NCI-H1694 (cell line): ENCODE data around the gene ABCB8.
"Not testable (repeated sequence)": the region's sequence is repeated elsewhere in the genome, so short reads cannot be mapped to it uniquely, and the experiment has no call there.

Experiments
- DNase-seq: peaks from one replicate; lab custom pipeline; 2025; lab: John Stamatoyannopoulos, UW

ABCB8 gene

DNA sequence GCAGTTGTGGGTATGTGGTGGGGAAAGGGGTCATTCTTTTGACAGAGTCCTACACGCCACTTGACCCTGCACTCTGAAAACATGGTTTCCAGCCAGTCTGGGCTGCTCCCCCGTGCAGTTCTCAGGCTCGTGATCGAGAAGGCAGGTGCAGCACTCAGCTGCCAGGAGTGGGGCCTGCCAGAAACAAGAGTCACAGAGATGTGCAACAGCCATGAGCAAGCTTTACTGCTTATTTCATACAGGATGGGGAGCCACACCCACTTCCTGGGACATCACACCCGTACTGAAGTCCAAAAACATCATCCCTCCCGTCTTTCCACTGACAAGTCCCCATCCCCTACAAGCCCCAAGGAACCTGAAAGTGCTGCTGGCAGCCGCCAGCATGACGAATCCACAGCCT lies 13.3 kb upstream of the ABCB8 start:
- no peak for DNase-seq

DNA sequence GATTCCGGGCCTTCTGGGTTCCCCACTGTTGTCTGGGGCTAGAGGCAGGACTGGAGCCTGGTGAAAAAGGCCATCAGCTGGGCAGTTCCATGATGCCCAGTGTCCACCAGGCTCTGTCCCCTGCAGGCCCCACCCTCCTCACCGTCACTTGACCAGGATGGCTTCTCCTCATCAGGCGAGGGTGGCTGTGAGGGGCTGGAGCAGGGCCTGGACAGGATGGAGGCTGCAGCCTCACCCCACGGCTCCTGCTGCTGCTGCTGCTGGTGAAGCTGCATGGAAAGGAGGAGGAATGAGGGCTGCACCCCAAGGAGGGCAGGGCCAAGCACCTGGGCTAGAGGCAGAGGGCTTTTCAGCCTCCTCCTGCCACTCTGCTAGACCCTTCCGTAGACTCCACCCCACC lies 12.3 kb upstream of the ABCB8 start:
- DNase-seq = no peak

DNA sequence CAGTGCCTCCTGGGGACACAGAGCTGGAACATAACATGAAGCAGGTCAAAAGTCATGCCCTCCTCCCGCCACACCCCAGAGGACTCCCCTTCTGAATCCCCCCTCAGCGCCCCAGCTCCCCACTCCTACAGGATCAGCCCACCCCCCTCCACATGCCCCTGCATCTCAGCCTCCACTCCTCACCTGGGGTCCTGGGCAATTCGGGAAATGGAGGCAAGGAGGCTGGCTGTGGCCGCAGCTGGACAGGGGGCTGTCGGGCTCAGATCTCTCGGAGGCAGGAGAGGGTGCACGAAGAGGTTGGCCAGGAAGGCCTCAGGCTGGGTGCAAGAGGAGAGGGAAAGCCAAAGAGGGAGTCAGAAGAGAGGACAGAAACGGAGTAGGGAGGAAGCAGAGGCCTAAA lies 11.7 kb upstream of the ABCB8 start:
- no peak for DNase-seq

DNA sequence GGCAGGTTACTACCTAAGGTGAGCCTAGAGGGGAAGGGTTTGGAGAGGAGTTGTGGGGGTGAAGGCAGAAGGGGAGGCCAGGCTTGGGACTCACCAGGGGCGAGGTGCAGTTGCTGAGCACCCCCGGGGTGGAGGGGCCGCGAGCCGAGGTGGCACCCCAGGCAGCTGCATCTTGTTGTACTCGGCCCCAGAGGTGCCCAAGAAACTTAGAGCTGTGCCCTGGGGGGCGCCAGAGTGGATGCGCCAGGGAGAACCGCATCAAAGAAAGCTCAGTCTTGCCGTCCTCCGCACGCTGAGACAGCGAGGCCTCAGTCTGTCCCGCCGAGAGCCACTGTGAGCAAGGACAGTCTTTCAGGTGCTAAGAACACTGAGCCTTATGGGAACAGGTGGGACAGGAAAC lies 11.3 kb upstream of the ABCB8 start:
- no peak for DNase-seq

- DNase-seq = no peak
Measured at GRCh38 chr7:151017370-151017952, 10.8 kb upstream of the ABCB8 start.

- peak; percentile 68 for DNase-seq
Measured at GRCh38 chr7:151017953-151018420, 10.3 kb upstream of the ABCB8 start.

- no peak for DNase-seq
Measured at GRCh38 chr7:151018421-151019129, 9.7 kb upstream of the ABCB8 start.

- no peak for DNase-seq
Measured at GRCh38 chr7:151019130-151019447, 9.2 kb upstream of the ABCB8 start.

DNA sequence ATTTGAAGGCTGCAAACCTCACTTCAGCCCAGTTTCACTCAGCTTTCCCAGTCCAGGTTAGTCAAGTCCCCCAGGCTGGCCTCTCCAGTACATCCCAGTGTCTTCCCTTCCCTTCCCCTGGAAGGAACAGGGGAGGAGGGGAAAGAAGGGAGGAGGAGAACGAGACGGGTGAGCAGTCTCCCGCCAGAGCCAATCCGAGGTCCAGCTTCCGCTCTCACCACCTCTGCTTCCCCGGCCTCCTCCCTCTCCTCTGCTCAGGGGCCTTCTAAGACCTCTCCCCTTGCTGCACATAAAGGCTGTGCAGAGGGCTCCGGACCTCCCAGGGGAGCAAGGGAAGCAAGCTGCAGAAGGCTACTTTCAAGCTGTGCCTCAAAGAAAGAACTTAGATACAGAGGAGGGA lies 8.0 kb upstream of the ABCB8 start:
- no peak for DNase-seq

GRCh38 chr7:151023232-151023631 lies 5.0 kb upstream of the ABCB8 start:
- no peak for DNase-seq

GRCh38 chr7:151024435-151025056 lies 3.7 kb upstream of the ABCB8 start, which contains the start of gene ATG9B:
TSS of gene ATG9B (minus strand) at chr7:151024494. CDS start at chr7:151024423, 71 bp downstream.
- DNase-seq = no peak

- DNase-seq = no peak
Measured at GRCh38 chr7:151025924-151026671, 2.2 kb upstream of the ABCB8 start.

GRCh38 chr7:151026771-151027727 lies 1.2 kb upstream of the ABCB8 start:
- not testable (repeated sequence) for DNase-seq

- not testable (repeated sequence) for DNase-seq
Measured at GRCh38 chr7:151027728-151028130, 521 bp upstream of the ABCB8 start.

DNA sequence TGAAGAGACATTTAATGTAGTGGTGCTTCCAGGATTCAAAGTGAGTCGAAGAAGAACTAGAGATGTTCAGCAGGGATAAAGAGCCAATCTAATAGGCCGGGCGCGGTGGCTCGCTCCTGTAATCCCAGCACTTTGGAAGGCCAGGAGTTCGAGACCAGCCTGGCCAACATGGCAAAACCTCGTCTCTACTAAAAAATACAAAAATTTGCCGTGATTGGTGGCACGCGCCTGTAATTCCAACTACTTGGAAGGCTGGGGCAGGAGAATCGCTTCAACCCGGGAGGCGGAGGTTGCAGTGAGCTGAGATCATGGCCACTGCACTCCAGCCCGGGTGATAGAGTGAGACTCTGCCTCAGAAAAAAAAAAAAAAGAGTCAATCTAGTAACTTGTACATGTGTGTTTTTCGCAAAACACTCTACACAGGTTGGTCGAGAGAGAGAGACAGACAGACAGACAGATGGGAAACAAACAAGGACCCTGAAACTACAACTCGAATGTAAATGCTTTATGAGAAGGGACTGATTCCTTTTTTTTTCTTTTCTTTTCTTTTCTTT lies 775 bp downstream of the ABCB8 start:
- DNase-seq = peak; percentile 75

DNA sequence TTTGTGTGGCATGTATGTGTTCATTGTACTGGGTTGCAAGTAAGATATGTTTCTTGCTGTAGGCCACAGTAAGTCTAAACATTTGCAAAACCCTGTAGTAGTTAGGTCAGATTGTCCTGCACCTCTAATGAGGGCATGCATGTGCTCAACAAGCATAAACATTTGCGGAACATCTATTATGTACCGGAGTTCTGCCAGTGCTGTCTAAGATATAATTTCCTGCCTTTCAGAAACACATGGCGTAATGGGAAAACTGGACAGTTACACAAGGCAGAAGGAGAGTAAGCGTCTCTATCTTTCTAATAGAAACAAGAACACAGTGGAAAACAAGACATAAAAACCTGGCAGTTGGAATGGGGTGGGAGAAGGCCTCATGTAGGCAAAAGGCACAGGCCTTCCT lies 2.8 kb downstream of the ABCB8 start:
- no peak for DNase-seq

GRCh38 chr7:151032936-151033863 lies 5.0 kb downstream of the ABCB8 start:
- DNase-seq = no peak

GRCh38 chr7:151033864-151034249 lies 5.6 kb downstream of the ABCB8 start:
- DNase-seq = no peak

- no peak for DNase-seq
Measured at GRCh38 chr7:151034312-151035025, 6.2 kb downstream of the ABCB8 start.
